IgD-negative memory B cell (primary cell): Measurements from ENCODE around the gene AK3. TPM values are rescaled to one million over a fixed set of nuclear protein-coding genes. Genes with fewer than 3 reads are reported as not detected.
"Not testable (repeated sequence)": the region's sequence is repeated elsewhere in the genome, so short reads cannot be mapped to it uniquely, and the experiment has no call there.

Experiments
- H3K27ac Mint-ChIP-seq, 3 donors: one replicate each; pipeline ENCODE4 v1.8.0; 2020 to 2022; ENCODE audit warnings: mild to moderate bottlenecking in 3 of 3, mixed read lengths in 3 of 3, moderate library complexity in 1 of 3
- H3K27me3 Mint-ChIP-seq: one replicate; pipeline ENCODE4 v1.8.0; 2021; ENCODE audit warnings: mixed read lengths
- H3K36me3 Mint-ChIP-seq: one replicate; pipeline ENCODE4 v1.8.0; 2020; ENCODE audit warnings: mild to moderate bottlenecking, mixed read lengths
- H3K4me1 Mint-ChIP-seq, 3 donors: one replicate each; pipeline ENCODE4 v1.8.0; 2020 to 2022; ENCODE audit warnings: mixed read lengths in 3 of 3, mild to moderate bottlenecking in 1 of 3
- H3K4me3 Mint-ChIP-seq, 4 donors: one replicate each; pipeline ENCODE4 v1.8.0; 2020 to 2022; ENCODE audit warnings: mild to moderate bottlenecking in 4 of 4, mixed read lengths in 4 of 4, moderate library complexity in 3 of 4
- H3K9me3 Mint-ChIP-seq, 3 donors: one replicate each; pipeline ENCODE4 v1.8.0; 2020 to 2021; ENCODE audit warnings: mixed read lengths in 3 of 3, mild to moderate bottlenecking in 1 of 3
- polyA plus RNA-seq: library from polyadenylated mRNA; unstranded; fragments of 300-500 nt; fragmentation: Illumina TruSeq; gene quantifications from one replicate; pipeline ENCODE4 v1.2.3, GENCODE V29; 2021

The AK3 gene
- polyA plus RNA-seq, 1 donor from 2014 or later = 25.1 TPM

- H3K4me1 Mint-ChIP-seq = peaks cover 35 to 37% (median 36%) of the 10 kb centered on the region in 3 donors
- H3K27ac Mint-ChIP-seq = not testable (repeated sequence)
Observed at GRCh38 chr9:4660665-4661064, 80.3 kb downstream of the AK3 start.

More at GRCh38 chr9:4660665-4661064, 80.3 kb downstream of the AK3 start:
- H3K9me3 Mint-ChIP-seq, H3K27me3 Mint-ChIP-seq, H3K36me3 Mint-ChIP-seq: not testable (repeated sequence)
- H3K4me3 Mint-ChIP-seq = peak overlapping the region in 1 of 4 donors; percentile 39

Other genes starting within 250 kb of the AK3 start
- 2.2 TPM for gene PLPP6, start 78.9 kb downstream of the AK3 start, polyA plus RNA-seq
- gene SPATA6L, start 74.7 kb downstream of the AK3 start, polyA plus RNA-seq = not detected
- 13.4 TPM for gene CDC37L1, start 61.6 kb downstream of the AK3 start, polyA plus RNA-seq
- 16.0 TPM for gene RCL1, start 51.7 kb upstream of the AK3 start, polyA plus RNA-seq
- gene JAK2, start 244.1 kb upstream of the AK3 start, polyA plus RNA-seq = 9.2 TPM